C4-2B (cell line): ENCODE results near the gene ASCC3.

Experiments used
- ZFX ChIP-seq: fragments of 450-650 bp; IDR thresholded peaks from 2 replicates; pipeline ENCODE4 v1.6.1; 2017
- TF ChIP-seq, protein P1 (sequence below): fragments of 450-650 bp; conservative IDR thresholded peaks from 2 replicates; pipeline ENCODE4 v1.5.1; 2017; ENCODE audit warnings: mild to moderate bottlenecking

- TF ChIP-seq, protein P1, sequence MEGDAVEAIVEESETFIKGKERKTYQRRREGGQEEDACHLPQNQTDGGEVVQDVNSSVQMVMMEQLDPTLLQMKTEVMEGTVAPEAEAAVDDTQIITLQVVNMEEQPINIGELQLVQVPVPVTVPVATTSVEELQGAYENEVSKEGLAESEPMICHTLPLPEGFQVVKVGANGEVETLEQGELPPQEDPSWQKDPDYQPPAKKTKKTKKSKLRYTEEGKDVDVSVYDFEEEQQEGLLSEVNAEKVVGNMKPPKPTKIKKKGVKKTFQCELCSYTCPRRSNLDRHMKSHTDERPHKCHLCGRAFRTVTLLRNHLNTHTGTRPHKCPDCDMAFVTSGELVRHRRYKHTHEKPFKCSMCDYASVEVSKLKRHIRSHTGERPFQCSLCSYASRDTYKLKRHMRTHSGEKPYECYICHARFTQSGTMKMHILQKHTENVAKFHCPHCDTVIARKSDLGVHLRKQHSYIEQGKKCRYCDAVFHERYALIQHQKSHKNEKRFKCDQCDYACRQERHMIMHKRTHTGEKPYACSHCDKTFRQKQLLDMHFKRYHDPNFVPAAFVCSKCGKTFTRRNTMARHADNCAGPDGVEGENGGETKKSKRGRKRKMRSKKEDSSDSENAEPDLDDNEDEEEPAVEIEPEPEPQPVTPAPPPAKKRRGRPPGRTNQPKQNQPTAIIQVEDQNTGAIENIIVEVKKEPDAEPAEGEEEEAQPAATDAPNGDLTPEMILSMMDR: no peak
- no peak for TF ChIP-seq ZFX
Measured at GRCh38 chr6:100923481-100924165, 42.5 kb upstream of the ASCC3 start.
